Lower leg skin (tissue), 3 donors: ENCODE data around the gene CREG1.

Experiments used
- CTCF ChIP-seq, 3 donors: fragments of 450-650 bp; IDR thresholded peaks; one replicate each; pipeline ENCODE4 v1.5.1; 2016; ENCODE audit warnings: antibody characterized with exemption in 3 of 3, mild to moderate bottlenecking in 3 of 3, moderate library complexity in 2 of 3
- POLR2A ChIP-seq, 2 donors: fragments of 450-650 bp; IDR thresholded peaks; one replicate each; pipeline ENCODE4 v1.6.1; 2016 to 2017; ENCODE audit warnings: antibody characterized with exemption in 2 of 2, mild to moderate bottlenecking in 1 of 2, moderate library complexity in 1 of 2

- TF ChIP-seq CTCF (IDR thresholded peaks at IDR 0.05), result no peak
- TF ChIP-seq POLR2A (IDR thresholded peaks at IDR 0.05), result no peak
These were observed 35.8 kb downstream of the CREG1 start for GRCh38 chr1:167517535-167518330.
